Activated gamma-delta T cell treated with Interleukin-2 at 50 U/mL for 16 hours (primary cell): ENCODE results near the gene BCL2L1.
A peak's percentile ranks its signal among the peaks of the same experiment; 100 is the strongest.

ENCODE experiments used
- DNase-seq: peaks from one replicate; pipeline ENCODE4 v3.0.0-alpha.2; 2020

The BCL2L1 gene

DNA sequence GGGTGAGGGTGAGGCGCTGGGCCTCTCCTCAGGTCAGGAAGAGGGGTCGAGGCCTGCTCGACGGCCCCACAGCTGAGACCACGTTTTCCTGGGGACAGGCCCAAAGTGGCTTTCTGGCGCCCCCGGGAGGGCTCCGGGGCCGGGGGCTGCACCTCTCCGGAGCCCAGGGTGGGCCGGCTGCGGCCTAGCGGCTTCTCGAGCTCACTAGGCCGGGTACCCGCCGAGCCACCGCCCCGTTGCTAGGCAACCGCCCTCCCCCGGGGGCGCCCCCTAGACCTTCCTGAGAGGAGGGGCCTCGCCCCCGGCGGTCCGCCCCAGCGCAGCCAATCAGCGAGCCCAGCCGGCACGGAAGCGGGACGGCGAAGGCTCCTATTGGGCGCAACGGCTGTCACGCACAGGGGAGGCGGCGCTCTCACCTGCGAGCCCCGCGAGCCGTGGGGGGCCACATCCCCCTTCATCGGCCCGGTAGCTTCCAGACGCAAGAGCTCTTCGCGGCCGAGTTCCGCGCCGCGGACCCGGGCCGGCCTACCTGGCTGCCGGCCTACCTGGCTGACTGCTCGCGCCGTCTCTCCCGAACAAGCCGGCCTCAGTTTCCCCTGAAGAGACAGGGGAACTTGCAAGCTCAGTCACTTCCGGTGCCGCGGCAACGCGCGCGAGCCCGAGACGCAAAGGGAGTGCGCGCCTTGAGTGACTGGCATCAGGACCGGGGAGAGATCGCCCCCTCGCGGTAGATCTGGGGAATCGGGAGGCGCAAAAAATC, 831 bp upstream of the BCL2L1 start:
- DNase-seq = peak; percentile 98

DNA sequence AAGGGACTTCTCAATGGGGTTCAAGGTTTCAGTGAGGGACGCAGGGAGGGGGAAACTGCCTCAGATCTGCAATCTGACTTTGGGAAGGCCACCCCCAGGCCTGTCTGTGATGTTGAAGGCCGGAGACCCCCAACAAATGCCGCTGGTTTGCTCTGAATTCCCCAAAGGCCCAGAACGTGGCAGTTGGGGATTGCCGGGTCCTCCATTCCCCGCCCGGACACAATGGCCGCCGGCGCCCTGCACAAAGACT, 326 bp upstream of the BCL2L1 start:
- DNase-seq = no peak

DNA sequence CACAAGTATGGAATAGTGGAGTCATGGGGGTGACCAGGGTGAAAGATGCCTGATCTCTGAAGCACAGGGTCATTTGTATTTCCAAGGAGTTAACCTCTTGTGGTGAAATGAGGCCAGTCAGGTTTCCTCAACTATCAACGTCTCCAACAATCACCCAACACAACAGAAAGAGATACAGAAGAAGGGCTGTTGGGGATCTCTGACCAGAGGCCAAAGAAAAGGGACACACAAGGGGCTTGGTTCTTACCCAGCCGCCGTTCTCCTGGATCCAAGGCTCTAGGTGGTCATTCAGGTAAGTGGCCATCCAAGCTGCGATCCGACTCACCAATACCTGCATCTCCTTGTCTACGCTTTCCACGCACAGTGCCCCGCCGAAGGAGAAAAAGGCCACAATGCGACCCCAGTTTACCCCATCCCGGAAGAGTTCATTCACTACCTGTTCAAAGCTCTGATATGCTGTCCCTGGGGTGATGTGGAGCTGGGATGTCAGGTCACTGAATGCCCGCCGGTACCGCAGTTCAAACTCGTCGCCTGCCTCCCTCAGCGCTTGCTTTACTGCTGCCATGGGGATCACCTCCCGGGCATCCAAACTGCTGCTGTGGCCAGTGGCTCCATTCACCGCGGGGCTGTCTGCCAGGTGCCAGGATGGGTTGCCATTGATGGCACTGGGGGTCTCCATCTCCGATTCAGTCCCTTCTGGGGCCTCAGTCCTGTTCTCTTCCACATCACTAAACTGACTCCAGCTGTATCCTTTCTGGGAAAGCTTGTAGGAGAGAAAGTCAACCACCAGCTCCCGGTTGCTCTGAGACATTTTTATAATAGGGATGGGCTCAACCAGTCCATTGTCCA, 1.0 kb downstream of the BCL2L1 start:
- DNase-seq = no peak

DNA sequence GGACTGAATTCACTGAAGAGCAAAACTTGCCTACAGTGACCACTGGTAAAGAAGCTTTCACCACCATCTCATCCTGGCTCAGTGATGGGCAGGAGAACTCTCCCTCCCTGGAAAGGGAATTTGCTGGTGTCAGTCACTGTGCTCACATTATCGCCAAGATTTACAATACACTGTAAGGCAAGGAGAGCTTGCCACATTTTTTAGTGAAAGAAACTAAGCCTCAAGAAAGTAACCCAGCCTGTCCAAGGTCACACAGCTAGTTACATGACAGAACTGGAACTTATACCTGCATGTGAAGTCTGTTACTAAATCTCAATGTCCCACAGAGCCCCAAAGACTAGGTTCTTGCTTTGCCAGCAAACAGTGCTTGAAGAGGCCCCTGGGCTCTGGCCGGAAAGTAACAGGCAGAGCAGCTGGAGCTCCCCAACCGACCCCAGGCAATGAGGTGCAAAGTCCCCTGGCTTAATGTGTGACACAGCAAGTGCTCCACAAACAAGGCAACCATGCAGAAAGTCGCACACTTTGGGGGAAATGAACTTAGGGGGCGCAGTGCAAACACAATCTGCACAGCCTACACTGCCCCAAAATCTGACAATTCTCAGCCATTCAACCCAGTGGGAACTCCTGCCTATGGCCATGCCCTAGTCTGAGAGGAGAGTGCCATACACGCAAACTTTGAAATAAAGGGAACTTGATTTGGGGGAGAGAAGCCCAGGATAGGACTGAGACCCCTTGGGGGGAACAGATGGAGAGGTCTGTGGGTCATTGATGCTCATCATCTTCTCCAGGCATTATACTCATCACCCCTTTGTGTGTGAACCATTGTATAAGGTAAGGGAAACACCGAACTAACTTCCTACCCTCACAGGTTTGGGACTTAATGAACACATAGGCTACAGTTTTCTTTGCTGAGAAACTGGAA, 1.9 kb downstream of the BCL2L1 start:
- DNase-seq = peak; percentile 20

DNA sequence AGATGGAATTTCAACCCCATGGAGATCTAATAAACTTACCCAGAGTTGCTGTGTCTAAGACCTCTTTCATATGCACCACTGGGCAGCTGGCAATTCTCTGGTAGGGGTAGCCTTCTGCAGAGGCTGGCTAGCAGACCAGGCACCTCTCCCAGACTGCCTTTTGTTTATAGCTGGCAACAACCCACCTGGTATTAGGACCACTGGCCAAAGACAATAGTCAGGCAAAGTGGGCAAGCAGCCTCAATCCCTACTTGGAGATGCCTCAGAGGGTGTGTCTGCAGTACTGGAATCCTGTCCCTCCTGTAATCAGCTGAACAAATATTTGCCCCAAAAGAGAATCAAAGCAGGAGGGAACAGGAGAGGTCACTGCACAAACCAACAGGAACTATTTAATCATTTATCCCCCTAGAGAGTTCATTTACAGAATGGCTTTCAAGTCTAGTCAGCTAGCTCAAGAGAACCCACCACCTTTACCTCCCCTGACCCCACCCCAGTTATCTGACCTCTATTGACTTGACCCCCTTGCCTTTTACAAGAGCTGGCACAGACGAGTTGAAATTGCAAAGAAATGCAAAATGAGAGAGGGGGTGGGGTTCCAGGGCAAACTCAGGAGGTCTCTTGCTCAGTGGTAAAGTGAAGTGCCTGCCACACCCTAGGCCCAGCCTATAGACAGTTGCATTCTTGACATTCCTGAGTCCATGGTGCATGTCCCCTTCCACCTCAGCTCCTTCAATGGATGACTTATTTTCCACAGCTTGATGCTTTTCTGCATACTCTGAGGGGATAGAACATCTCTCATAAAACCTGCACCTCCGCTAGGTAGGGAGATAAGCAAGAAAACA, 2.8 kb downstream of the BCL2L1 start:
- no peak for DNase-seq

DNA sequence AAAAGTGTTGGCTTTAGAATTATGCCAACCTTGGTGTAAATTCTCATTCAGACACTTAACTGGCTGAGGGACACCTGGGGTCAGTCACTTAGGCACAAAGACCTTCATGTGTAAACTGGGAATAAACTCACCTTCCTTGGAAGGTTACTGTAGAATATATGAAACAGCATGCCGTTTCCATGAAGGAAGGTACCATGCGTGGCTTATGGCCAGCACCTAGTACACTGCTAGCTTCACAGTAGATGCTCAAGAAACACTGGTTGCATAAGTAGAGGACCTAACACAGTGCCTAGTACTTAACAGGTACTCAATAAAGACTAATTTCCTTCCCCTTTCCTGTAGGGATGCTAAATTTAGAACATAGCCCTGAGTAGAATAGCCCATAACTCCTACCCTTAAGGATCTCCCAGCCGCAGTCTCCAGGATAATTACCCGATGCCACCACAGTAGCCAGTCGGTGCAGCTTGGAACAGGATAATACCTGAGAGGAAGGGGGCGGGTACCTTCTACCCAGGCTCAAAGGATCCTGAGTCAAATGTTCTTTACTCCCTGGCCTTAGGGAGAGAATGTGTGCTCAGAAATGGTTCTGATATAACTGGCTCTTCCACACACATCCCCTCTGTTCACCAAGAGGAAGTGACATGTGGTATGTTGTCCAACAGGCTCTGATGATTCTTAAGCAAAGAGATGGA, 3.6 kb downstream of the BCL2L1 start:
- no peak for DNase-seq

DNA sequence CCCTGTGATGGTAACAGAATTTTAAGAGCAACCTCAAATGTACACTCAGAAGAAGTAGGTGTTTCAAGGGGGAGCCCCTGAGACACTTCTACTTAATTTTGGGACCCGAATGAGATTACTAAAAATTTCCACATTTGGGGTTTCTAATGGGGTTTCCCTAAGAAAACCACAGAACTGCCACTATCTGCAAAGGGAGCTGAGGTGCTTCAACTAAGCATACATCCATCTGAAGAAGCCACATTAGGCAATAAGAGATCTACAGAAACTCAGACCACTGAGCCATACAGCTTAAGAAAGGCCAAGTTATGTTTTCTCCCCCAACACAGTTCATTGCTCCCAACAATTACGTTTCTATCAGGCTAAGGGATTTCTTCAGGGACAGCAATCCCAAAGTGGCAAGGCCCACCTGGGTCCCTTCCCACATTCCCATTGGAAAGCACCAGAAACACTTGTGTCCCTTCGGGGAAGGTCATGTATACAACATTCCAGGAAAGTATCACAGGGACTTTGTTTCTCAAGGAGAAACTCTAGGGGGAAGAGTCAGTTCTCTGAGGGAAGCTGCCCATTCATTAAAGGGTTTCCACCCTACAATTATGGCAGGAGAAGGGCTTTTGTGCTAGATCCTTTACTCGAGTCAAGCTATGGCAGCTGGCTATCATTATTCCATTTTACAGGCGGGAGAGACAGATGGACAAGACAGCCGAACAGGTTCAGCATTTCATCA, 5.0 kb downstream of the BCL2L1 start:
- no peak for DNase-seq

DNA sequence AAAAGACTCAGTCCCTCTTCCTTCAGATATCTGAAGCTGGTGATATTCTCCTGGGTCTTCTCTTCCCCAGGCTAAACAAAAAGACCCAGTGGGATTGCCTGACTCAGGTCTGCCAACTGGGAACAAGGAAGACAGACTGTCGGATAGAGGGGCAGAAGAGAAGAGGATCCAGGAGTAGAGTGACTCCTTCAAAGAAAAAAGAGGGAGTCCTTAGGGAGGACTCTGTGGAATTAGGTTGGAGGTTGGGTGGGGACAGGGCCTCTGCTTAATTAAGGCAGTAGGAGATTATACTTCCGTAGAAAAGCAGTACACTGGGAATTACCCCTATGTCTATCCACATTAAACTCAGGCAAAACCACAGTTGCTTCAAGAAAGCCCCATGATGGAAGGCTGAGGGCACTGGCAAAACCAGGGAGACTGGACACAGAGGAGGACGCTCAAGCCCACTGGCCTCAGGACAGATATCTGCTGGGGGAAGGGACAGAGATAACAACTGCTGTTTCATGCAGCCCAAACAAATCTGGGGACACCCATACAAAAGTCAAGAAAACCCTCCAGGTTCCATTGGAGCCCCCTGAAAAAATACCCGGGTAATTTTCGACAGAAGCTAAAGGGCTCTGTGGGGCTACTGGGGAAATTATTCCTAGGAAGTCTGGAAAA, 5.7 kb downstream of the BCL2L1 start:
- no peak for DNase-seq

DNA sequence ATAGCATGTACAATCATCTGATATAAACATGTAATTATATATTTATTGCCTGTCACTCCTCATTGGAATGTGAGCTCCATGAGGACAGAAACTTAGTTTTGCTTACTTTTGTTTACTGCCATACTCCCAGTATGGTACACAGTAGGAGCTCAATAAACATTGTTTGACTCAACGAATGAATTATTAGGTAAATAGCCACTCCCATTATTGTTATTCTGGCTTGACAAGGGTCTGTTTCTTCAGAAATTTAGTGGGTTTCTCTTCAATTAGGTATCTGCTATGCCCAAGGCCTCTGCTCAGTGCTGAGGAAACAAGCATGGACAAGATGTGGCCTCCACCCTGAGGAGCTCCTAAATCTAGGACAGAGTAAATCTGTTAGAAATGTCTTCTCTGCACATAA, 6.3 kb downstream of the BCL2L1 start:
- DNase-seq = no peak

DNA sequence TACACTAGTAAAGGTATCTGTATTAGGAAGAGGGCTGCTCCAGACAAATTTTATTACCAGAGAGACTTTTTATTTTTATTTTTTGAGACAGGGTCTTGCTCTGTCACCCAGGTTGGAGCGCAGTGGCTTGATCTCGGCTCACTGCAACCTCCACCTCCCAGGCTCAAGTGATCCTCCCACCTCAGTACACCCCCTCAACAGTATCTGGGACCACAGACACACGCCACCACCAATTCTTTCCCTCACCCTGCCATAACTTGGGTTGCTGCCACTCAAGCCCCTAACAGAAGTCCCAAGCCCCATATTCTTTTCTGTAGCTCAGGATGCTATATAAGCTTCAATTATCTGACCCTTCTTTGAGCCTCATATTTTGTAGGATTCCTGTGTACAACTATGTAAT, 6.9 kb downstream of the BCL2L1 start:
- DNase-seq = no peak

DNA sequence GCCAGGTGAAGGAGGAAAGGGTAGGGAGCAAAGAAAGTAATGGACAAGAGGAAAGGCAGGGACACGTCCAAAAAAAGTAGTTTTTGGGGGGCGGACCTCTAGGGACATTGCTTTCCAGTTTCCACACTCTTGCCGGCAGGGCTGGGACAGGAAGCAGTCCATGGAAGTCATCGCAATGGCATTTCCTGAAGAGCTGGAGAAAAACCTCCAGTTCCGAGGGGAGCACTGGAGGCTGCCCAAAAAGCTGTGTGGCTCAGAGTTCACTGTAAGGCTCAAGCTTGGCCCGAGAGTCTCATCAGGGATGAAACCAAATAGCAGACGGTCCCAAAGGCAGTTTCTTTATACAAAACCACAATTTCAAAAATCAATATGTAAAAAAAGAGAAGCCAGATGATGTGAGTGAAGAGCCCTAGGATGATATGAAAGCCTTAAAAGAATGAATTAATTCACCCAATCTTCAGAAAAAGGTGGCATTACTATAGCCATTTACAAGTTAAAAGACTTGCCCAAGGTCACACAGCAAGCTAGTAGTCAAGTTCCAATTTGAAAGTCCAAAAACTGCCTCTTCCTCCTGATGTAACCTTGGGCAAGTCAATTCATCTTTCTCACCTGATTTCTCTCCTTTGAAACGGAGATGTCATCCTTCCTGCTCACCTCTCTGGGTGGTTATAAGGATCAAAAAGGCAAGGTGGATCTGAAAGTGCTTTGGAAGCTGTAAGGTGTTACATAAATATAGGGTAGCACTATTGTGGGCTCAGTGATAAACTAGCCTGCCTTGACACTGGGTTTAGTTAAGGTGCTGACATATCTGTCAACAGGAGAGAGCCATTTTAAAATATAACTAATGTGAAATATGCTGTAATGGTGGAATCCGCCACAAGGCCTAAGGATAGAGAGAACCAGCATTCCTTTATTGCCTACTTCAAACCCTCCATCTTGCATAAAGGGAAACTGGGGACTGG, 9.1 kb downstream of the BCL2L1 start:
- no peak for DNase-seq

DNA sequence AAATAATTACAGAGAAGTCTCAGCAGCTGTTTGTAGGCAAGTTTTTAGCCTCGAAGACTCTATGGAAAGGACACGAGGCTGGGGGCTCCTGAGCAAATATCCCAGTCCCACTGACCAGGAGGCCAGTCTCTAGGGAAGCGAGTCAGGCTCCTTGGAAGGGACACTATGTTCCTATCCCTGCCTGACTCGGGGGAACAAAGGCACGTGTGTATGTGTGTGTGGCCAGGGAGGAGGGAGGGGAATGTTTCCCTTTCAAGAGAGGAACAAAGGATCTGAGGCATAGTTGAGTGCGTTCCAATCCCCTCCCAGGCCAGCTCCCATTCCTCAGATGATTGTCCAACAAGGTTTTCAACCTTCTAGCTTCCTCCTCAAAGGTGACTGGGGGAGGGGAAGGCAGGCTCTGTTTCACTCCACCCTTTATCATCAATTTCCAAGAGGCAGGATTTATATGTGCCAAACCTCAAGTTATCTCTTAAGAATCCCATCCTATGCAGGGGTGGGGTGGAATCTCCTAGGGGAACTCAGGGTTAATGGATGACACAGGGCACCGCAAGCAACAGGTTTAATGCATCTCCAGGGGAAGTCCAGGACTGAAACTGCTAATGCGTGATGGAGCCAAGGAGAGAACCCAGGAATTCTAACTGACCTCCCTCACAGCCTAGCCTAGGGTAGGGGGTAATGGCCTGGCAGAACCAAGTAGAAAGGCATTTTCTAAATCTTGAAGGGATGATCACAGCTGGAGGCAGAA, 9.9 kb downstream of the BCL2L1 start:
- no peak for DNase-seq

DNA sequence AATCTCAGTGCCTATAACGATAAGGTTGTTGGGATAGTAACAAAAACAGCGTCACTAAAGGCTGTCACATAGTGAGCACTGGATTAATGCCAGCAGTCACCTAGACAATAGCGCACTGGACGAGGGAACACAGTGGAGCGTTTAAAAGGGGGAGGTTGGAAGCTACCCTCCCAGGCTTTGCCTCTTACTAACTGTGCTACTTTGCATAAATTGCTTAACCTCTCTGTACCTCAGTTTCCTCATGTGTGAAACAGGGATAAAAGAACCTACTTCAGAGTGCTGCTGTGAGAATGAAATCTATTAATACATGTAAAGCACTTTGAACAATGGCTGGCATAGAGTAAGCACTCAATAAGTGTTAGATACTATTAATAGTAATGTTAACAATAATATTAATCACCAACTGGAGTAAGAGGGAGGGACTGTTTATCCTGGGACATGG, 10.5 kb downstream of the BCL2L1 start:
- no peak for DNase-seq

DNA sequence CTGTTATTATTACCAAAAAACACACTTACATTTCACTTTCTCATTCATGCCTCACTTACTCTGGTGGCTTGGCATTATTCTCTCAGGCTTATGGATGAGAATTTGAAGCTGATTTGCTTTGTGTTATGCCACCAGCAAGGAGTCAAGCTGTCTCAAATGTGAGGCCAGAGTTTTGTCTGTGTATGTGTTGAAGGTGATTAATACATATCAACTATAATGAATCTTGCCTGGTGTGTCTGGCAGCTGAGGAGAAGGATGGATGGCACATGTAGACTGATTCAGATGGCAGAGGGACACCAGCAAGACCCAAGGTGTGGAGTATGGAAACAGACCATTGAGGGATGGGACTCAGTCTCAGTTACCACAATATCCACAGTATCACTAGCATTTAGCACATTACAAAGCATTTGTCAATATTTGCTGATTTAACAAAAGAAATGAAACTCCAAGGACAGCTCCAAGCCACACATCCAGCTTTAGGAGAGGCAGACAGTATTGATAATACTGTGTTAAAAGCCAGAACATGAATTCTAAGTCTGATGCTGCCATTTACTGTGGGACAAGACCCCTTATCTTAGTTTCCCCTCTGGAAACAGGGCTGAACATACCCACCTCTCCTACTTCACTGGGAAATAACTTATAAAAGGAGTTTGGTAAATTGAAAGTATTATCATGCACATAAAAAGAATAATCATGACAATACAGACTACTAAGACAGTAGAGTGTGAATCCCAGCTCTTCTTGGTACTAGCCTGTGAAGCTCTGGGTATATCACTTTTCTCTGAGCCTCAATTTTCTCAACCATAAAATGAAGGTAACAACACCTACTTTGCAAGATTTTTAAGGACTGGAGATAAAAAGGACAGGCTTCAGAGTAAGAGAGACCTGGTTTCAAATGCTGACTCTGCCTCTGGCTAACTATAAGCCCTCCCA, 11.2 kb downstream of the BCL2L1 start:
- no peak for DNase-seq

DNA sequence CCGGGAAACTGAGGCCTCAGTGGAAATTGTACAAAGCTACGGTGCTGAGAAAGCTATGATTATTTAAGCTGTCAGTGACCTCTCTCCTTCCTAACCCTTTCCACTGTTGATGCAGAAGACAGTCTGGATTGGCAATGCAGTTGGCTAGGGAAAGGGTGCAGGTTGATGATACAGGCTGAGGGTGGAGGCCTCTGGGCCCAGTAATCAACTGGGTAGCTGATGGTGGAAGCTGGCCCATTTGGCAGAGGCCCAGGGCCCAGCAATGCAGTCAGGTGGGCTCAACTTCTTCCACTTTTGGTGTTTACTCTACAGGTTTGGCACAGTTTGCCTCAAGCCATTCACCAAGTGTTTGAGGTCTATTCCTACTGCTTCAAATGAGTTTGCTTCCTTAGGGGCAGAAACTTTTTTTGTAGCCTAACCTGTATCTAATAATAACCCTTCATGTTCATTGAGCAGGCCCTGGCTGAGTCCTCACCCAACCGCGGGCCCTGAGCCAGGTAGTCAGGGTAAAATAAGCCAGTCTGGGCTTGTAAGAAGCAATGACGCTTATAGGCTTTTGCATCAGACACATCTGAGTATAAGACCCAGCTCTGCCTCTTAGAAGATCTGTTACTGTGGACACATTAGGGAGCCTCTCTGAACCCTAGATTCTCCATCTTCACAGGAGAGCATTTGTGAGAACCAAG, 12.1 kb downstream of the BCL2L1 start:
- no peak for DNase-seq

DNA sequence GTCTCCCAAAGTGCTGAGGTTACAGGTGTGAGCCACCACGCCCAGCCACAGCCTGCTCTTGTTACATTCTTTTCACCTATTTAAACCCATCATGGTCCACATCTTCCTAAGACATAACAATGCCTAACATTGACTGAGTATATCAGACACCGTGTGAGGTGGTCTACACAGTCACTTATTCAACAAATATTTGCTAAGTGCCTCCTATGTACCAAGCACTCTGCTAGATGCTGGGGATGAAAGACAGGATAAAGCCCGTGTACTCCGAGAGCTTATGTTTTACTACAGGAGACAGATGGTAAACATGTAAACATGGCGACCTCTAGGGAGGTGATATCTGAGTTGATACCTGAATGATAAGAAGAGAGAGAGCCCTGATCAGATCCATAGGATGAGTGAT, 12.7 kb downstream of the BCL2L1 start:
- no peak for DNase-seq
